Neural crest cell (in vitro differentiated cells): ENCODE data around the gene NKX3-2. TPM values are rescaled to one million over a fixed set of nuclear protein-coding genes. Genes with fewer than 3 reads are reported as not detected.
"Not testable (repeated sequence)": the region's sequence is repeated elsewhere in the genome, so short reads cannot be mapped to it uniquely, and the experiment has no call there.

Source experiments
- DNase-seq: peaks from one replicate; pipeline ENCODE4 v3.0.0; 2021; ENCODE audit warnings: low read depth, mixed read lengths, low spot score
- H3K27ac Mint-ChIP-seq: one replicate; pipeline ENCODE4 v1.8.0; 2021; ENCODE audit warnings: mild to moderate bottlenecking, mixed read lengths; ENCODE audit not compliant: unreplicated experiment
- H3K27me3 Mint-ChIP-seq: 2 replicates; pipeline ENCODE4 v1.8.0; 2021; ENCODE audit warnings: low read depth, mild to moderate bottlenecking, mixed read lengths
- H3K36me3 Mint-ChIP-seq: 2 replicates; pipeline ENCODE4 v1.8.0; 2021; ENCODE audit warnings: low read depth, mild to moderate bottlenecking, mixed read lengths
- H3K4me1 Mint-ChIP-seq: 2 replicates; pipeline ENCODE4 v1.8.0; 2021; ENCODE audit warnings: mixed read lengths
- H3K4me3 Mint-ChIP-seq: one replicate; pipeline ENCODE4 v1.8.0; 2021; ENCODE audit warnings: mild to moderate bottlenecking, mixed read lengths
- H3K9me3 Mint-ChIP-seq: 2 replicates; pipeline ENCODE4 v1.8.0; 2021; ENCODE audit warnings: mixed read lengths
- total RNA-seq: library from RNA; stranded (reverse); gene quantifications from 2 replicates; pipeline ENCODE4 v1.2.1, GENCODE V29; 2021
- TF ChIP-seq, protein P1 (sequence below): fragments of 200-600 bp; sonication (generic); conservative IDR thresholded peaks from 2 replicates; pipeline ENCODE4 v1.5.0; 2021; ENCODE audit warnings: antibody characterized with exemption, mild to moderate bottlenecking

Gene NKX3-2
- total RNA-seq, 1 donor from 2014 or later = 4.0 TPM

DNA sequence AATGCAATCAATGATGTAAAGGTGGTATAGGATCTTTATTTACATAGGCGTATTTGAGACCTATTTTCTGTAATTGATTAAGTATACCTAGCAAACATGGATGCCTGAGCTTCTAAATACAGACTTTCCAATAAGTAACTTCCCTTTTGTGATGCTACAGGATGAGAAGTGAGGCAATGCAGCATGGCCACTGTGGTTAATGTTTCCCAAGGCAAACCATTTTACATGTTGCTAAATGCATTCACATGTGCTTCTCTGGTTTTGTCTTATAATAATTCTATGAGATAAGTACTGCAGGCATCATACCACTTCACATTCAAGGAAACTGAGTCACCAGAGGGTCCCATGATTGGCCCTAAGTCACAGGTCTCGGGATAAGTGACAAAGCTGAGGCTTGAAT is 35.7 kb upstream of the NKX3-2 start:
- Mint-ChIP-seq H3K36me3 (peaks cover 10% of the 10 kb centered on the region), H3K4me1 (no peaks in the 10 kb centered on the region), H3K4me3 (no peak overlapping the region), H3K27ac (no peak overlapping the region), H3K27me3 (no peaks in the 10 kb centered on the region), H3K9me3 (no peaks in the 10 kb centered on the region)
- TF ChIP-seq, protein P1, sequence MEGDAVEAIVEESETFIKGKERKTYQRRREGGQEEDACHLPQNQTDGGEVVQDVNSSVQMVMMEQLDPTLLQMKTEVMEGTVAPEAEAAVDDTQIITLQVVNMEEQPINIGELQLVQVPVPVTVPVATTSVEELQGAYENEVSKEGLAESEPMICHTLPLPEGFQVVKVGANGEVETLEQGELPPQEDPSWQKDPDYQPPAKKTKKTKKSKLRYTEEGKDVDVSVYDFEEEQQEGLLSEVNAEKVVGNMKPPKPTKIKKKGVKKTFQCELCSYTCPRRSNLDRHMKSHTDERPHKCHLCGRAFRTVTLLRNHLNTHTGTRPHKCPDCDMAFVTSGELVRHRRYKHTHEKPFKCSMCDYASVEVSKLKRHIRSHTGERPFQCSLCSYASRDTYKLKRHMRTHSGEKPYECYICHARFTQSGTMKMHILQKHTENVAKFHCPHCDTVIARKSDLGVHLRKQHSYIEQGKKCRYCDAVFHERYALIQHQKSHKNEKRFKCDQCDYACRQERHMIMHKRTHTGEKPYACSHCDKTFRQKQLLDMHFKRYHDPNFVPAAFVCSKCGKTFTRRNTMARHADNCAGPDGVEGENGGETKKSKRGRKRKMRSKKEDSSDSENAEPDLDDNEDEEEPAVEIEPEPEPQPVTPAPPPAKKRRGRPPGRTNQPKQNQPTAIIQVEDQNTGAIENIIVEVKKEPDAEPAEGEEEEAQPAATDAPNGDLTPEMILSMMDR = no peak
- no peak for DNase-seq

DNA sequence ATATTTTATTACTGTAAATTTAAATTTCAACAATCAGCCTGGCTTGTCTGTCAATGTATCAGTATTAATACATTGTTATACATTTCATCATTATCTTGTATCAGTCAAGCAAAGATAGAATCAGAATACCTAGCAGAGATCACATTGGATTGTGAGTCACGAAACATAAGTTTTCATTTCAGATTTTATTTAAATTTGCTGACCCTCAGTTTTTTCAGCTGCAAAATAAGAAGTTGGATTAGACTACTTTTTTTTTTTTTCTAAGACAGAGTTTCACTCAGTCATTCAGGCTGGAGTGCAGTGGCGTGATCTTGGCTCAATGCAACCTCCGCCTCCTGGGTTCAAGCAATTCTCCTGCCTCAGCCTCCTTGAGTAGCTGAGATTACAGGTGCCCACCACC is 33.4 kb upstream of the NKX3-2 start:
- TF ChIP-seq, protein P1 = no peak
- no peak for DNase-seq
- no peak overlapping the region for H3K4me3 Mint-ChIP-seq
- no peaks in the 10 kb centered on the region for H3K27me3 Mint-ChIP-seq
- H3K4me1 Mint-ChIP-seq = no peaks in the 10 kb centered on the region
- H3K27ac Mint-ChIP-seq = no peak overlapping the region
- H3K36me3 Mint-ChIP-seq = peaks cover 7% of the 10 kb centered on the region
- no peaks in the 10 kb centered on the region for H3K9me3 Mint-ChIP-seq

DNA sequence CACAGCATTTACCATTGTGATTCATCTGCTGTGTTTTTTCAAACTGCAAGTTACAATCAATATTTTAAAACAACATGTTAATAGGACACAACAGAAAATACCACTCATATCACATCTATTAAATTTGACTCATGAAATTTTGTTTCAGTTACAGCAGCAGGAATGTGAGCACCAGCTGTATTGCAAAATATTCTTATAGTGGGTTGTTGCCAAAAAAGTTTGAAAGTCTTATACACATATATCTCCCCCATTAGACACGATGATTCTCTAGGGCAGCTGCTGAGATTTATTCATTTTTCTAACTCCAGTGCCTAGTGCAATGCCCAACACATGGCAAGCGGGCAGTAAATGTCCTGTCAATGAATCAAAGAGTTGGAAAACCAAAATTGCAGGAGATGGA is 26.6 kb upstream of the NKX3-2 start:
- TF ChIP-seq, protein P1 = no peak
- H3K36me3 Mint-ChIP-seq = peaks cover 10% of the 10 kb centered on the region
- H3K27me3 Mint-ChIP-seq = no peaks in the 10 kb centered on the region
- no peak for DNase-seq
- no peaks in the 10 kb centered on the region for H3K4me1 Mint-ChIP-seq
- H3K9me3 Mint-ChIP-seq = no peaks in the 10 kb centered on the region
- H3K27ac Mint-ChIP-seq = no peak overlapping the region
- no peak overlapping the region for H3K4me3 Mint-ChIP-seq

DNA sequence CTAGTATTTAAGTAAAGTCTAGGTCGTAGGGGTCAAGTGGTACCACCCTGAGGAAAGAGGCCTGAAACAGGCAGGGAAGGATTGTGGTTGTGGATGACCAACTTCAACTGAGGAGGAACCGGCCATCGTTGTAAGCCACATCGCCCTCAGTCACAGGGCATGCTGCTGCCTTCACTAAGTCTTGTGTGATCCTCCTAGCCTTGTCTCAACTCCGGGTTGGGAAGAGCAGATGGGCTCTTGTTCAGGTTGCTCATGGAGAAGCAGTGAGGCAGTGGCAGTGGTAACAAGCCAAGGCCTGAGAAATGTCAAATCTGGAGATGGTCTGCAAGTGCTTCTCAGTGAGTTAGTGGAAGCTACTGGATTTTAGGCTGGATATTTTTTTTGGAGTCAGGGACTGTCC is 22.8 kb upstream of the NKX3-2 start:
- H3K9me3 Mint-ChIP-seq = no peaks in the 10 kb centered on the region
- H3K4me3 Mint-ChIP-seq = no peak overlapping the region
- H3K27me3 Mint-ChIP-seq = no peaks in the 10 kb centered on the region
- TF ChIP-seq, protein P1 = no peak
- H3K27ac Mint-ChIP-seq = no peak overlapping the region
- peaks cover 10% of the 10 kb centered on the region for H3K36me3 Mint-ChIP-seq
- DNase-seq = no peak
- no peaks in the 10 kb centered on the region for H3K4me1 Mint-ChIP-seq

DNA sequence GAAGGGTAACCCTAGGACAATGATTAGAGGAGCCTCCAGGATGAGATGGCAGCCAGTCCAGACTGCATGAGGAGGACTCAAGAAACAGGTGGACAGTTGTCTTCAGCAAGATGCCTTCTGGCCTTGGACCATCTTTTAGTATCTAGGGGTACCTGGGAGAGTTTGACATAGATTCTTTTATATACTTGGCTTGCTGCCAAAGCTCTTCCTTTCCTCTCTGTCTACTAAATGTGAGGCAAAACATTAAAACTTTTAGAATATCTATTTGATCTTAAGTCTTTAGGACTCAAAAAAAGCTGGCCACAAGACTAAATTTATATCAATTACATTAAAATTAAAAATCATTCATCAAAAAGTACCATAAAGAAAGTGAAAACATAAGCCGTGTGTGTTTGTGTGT is 18.6 kb upstream of the NKX3-2 start:
- no peaks in the 10 kb centered on the region for H3K27me3 Mint-ChIP-seq
- H3K4me1 Mint-ChIP-seq = no peaks in the 10 kb centered on the region
- DNase-seq = no peak
- H3K9me3 Mint-ChIP-seq = no peaks in the 10 kb centered on the region
- TF ChIP-seq, protein P1 = no peak
- H3K36me3 Mint-ChIP-seq = peaks cover 6% of the 10 kb centered on the region
- no peak overlapping the region for H3K4me3 Mint-ChIP-seq
- no peak overlapping the region for H3K27ac Mint-ChIP-seq

DNA sequence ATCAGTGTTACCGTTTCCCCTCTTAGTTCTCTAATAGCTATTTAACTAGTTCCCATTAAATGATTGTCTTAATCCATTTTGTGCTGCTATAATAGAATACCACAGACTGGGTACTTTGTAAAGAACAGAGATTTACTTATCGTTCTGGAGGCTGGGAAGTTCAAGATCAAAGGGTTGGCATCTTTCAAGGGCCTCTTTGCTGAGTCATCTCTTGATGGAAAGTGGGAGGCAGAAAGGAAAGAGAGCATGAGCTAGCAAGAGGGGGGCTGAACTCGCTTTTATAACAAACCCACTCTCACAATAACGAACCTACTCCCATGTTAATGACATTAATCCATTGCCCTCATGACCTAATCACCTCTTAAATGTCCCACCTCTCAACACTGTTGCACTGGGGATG is 17.4 kb upstream of the NKX3-2 start:
- Mint-ChIP-seq H3K4me3 (no peak overlapping the region), H3K4me1 (no peaks in the 10 kb centered on the region), H3K9me3 (no peaks in the 10 kb centered on the region), H3K27me3 (no peaks in the 10 kb centered on the region), H3K36me3 (peaks cover 4% of the 10 kb centered on the region), H3K27ac (no peak overlapping the region)
- TF ChIP-seq, protein P1 = no peak
- no peak for DNase-seq

DNA sequence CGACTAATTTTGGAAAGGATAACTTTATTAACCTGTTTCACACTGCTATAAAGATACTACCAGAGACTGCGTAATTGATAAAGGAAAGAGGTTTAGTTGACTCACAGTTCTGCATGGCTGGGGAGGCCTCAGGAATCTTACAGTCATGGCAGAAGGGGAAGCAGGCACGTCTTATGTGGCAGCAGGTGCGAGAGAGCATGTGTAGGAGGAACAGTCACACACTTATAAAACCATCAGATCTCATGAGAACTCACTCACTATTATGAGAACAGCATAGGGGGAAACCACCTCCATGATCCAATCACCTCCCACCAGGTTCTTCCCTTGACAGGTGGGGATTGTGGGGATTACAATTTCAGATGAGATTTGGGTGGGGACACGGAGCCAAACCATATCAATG is 15.8 kb upstream of the NKX3-2 start:
- H3K27me3 Mint-ChIP-seq, H3K27ac Mint-ChIP-seq, H3K36me3 Mint-ChIP-seq, H3K4me3 Mint-ChIP-seq, H3K4me1 Mint-ChIP-seq, DNase-seq, H3K9me3 Mint-ChIP-seq: not testable (repeated sequence)
